IMR-90 (cell line): ENCODE data around the gene TNFSF12.

Experiments used
- BHLHE40 ChIP-seq: fragments of 150-350 bp; IDR thresholded peaks from 2 replicates; pipeline ENCODE4 v1.6.1; 2016; ENCODE audit warnings: mild to moderate bottlenecking, low read depth, low read length
- CEBPB ChIP-seq: IDR thresholded peaks from 2 replicates; pipeline ENCODE4 v1.6.1; 2012; ENCODE audit warnings: low read depth, low read length, improper control_type of control experiment
- CHD1 ChIP-seq: IDR thresholded peaks from 2 replicates; pipeline ENCODE4 v1.6.1; 2012; ENCODE audit warnings: low read depth, low read length, improper control_type of control experiment
- CTCF ChIP-seq: conservative IDR thresholded peaks from 2 replicates; pipeline ENCODE4 v1.5.1; 2012; ENCODE audit warnings: mild to moderate bottlenecking, low read depth, low read length, improper control_type of control experiment
- FOS ChIP-seq: fragments of 150-350 bp; IDR thresholded peaks from 2 replicates; pipeline ENCODE4 v1.6.1; 2016; ENCODE audit warnings: low read depth, low read length
- MAFK ChIP-seq: IDR thresholded peaks from 2 replicates; pipeline ENCODE4 v1.6.1; 2012; ENCODE audit warnings: low read depth, low read length, improper control_type of control experiment
- POLR2A ChIP-seq: IDR thresholded peaks from 2 replicates; pipeline ENCODE4 v1.6.1; 2012; ENCODE audit warnings: mild to moderate bottlenecking, low read depth, low read length
- RCOR1 ChIP-seq: IDR thresholded peaks from 2 replicates; pipeline ENCODE4 v1.6.1; 2012; ENCODE audit warnings: mild to moderate bottlenecking, low read length, improper control_type of control experiment; ENCODE audit not compliant: insufficient replicate concordance
- RFX5 ChIP-seq: IDR thresholded peaks from 2 replicates; pipeline ENCODE4 v1.8.0; 2012; ENCODE audit warnings: low read depth, mild to moderate bottlenecking, low read length, moderate library complexity
- USF2 ChIP-seq: fragments of 150-350 bp; IDR thresholded peaks from 2 replicates; pipeline ENCODE4 v1.6.1; 2017; ENCODE audit warnings: mild to moderate bottlenecking, antibody characterized with exemption, low read length, low read depth

- no peak for TF ChIP-seq CEBPB
- no peak for TF ChIP-seq CTCF
- no peak for TF ChIP-seq POLR2A
- no peak for TF ChIP-seq CHD1
- TF ChIP-seq USF2 = no peak
- TF ChIP-seq FOS = no peak
- no peak for TF ChIP-seq RCOR1
- no peak for TF ChIP-seq MAFK
- TF ChIP-seq BHLHE40 = no peak
- no peak for TF ChIP-seq RFX5
Observed at GRCh38 chr17:7575959-7576358, 27.1 kb downstream of the TNFSF12 start.
